Measurements from ENCODE around the gene ZNF268. TPM values are rescaled to one million over a fixed set of nuclear protein-coding genes. Genes with fewer than 3 reads are reported as not detected.

Gene ZNF268
- total and polyA plus RNA-seq, 2 experiments from 2014 or later = 12.9 to 34.6 TPM

DNA sequence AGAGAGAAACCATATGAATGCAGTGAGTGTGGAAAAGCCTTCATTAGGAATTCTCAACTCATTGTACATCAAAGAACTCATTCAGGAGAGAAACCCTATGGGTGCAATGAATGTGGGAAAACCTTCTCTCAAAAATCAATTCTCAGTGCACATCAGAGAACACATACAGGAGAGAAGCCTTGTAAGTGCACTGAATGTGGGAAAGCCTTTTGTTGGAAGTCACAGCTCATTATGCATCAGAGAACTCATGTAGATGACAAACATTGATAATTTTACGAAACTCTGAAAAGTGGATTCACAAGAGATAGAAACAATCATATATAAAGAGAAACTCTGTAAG lies 22.9 kb downstream of the ZNF268 start:
- Histone ChIP-seq H3K9me2 (replicated peaks; ENCODE audit: insufficient read depth) (no peaks in the 10 kb centered on the region), H3K4me3 (peak overlapping the region; percentile 27), H3K27me3 (no peaks in the 10 kb centered on the region), H2AFZ (no peak overlapping the region), H3K27ac (no peak overlapping the region), H3K4me2 (no peak overlapping the region), H3K79me2 (no peaks in the 10 kb centered on the region), H3K9me3 (ENCODE audit: low read depth) (peaks cover 78% of the 10 kb centered on the region), H3K4me1 (ENCODE audit: insufficient read depth) (no peaks in the 10 kb centered on the region), H4K20me1 (ENCODE audit: insufficient read depth, poor library complexity, severe bottlenecking) (no peaks in the 10 kb centered on the region), H3K36me3 (replicated peaks; ENCODE audit: insufficient read depth, low read depth) (peaks cover 40% of the 10 kb centered on the region)
- no peak for TF ChIP-seq EZH2phosphoT487 (IDR thresholded peaks at IDR 0.05; ENCODE audit: low read depth, severe bottlenecking, unreplicated experiment)
- no peak for TF ChIP-seq EZH2 (IDR thresholded peaks at IDR 0.05; ENCODE audit: borderline replicate concordance)
- TF ChIP-seq, protein P1, sequence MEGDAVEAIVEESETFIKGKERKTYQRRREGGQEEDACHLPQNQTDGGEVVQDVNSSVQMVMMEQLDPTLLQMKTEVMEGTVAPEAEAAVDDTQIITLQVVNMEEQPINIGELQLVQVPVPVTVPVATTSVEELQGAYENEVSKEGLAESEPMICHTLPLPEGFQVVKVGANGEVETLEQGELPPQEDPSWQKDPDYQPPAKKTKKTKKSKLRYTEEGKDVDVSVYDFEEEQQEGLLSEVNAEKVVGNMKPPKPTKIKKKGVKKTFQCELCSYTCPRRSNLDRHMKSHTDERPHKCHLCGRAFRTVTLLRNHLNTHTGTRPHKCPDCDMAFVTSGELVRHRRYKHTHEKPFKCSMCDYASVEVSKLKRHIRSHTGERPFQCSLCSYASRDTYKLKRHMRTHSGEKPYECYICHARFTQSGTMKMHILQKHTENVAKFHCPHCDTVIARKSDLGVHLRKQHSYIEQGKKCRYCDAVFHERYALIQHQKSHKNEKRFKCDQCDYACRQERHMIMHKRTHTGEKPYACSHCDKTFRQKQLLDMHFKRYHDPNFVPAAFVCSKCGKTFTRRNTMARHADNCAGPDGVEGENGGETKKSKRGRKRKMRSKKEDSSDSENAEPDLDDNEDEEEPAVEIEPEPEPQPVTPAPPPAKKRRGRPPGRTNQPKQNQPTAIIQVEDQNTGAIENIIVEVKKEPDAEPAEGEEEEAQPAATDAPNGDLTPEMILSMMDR (IDR thresholded peaks at IDR 0.05; ENCODE audit: poor library complexity) = no peak
- DNase-seq (ENCODE audit: low spot score) = no peak
- 93% methylated on average over 1 of the region's 1 CpG for WGBS (ENCODE audit: low lambda C conversion rate, missing lambda C conversion rate)

DNA sequence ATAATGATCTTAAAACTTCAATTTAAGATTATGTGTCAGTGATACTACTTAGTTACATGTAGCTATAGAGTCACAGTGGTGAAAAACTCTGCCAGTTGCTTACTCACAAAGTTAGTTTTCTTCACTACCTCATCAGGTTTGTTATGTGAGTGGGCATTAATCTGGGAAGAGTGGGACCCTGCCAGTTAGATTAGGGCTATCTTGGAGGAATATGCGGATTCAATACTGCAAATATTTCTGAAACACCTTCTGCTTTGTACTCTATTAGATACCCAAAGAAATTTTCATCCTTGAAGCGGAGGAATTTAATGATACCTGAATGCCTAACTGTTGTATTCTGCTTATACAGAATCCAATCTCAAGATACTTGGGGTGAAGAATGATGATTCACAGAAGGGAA lies 25.1 kb downstream of the ZNF268 start:
- H3K4me3 ChIP-seq = no peak overlapping the region
- H3K9me2 ChIP-seq (replicated peaks; ENCODE audit: insufficient read depth) = no peaks in the 10 kb centered on the region
- 97% methylated on average over 2 of the region's 2 CpGs for WGBS (ENCODE audit: low lambda C conversion rate, missing lambda C conversion rate)
- no peaks in the 10 kb centered on the region for H3K27me3 ChIP-seq
- DNase-seq (ENCODE audit: low spot score) = no peak
- H4K20me1 ChIP-seq (ENCODE audit: insufficient read depth, poor library complexity, severe bottlenecking) = no peaks in the 10 kb centered on the region
- no peak overlapping the region for H3K4me2 ChIP-seq
- H2AFZ ChIP-seq = no peak overlapping the region
- TF ChIP-seq EZH2 (IDR thresholded peaks at IDR 0.05; ENCODE audit: borderline replicate concordance) (no peak), EZH2phosphoT487 (IDR thresholded peaks at IDR 0.05; ENCODE audit: low read depth, severe bottlenecking, unreplicated experiment) (no peak)
- TF ChIP-seq, protein P1 (IDR thresholded peaks at IDR 0.05; ENCODE audit: poor library complexity) = no peak
- H3K79me2 ChIP-seq = no peaks in the 10 kb centered on the region
- peaks cover 71% of the 10 kb centered on the region for H3K9me3 ChIP-seq (ENCODE audit: low read depth)
- H3K36me3 ChIP-seq (replicated peaks; ENCODE audit: insufficient read depth, low read depth) = peaks cover 34% of the 10 kb centered on the region
- no peak overlapping the region for H3K27ac ChIP-seq
- H3K4me1 ChIP-seq (ENCODE audit: insufficient read depth) = no peaks in the 10 kb centered on the region

DNA sequence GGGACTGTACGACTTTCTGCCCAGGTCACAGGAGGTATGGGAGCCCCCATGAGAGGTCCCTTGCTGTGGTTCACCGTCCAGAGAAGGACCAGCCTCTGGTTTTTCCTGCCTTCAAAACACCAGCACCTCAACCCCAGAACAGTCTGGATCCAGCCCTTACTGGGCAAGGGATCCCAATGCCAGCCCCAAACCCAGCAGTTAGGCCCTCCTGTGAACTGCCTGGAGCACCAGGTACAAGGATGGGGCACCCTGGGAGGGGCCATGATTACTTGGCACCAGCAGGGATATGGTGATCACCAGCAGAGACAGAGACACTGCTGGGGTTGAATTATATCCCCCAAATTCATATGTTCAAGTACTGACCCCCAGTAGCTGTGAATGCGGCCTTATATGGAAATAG lies 34.4 kb downstream of the ZNF268 start:
- peaks cover 8% of the 10 kb centered on the region for H3K9me3 ChIP-seq (ENCODE audit: low read depth)
- no peaks in the 10 kb centered on the region for H3K27me3 ChIP-seq
- no peaks in the 10 kb centered on the region for H3K79me2 ChIP-seq
- no peak overlapping the region for H3K27ac ChIP-seq
- H4K20me1 ChIP-seq (ENCODE audit: insufficient read depth, poor library complexity, severe bottlenecking) = no peaks in the 10 kb centered on the region
- no peak overlapping the region for H3K4me2 ChIP-seq
- no peak overlapping the region for H2AFZ ChIP-seq
- H3K4me3 ChIP-seq = no peak overlapping the region
- H3K36me3 ChIP-seq (replicated peaks; ENCODE audit: insufficient read depth, low read depth) = no peaks in the 10 kb centered on the region
- no peaks in the 10 kb centered on the region for H3K4me1 ChIP-seq (ENCODE audit: insufficient read depth)
- WGBS (ENCODE audit: low lambda C conversion rate, missing lambda C conversion rate) = 65% methylated on average over 3 of the region's 3 CpGs
- H3K9me2 ChIP-seq (replicated peaks; ENCODE audit: insufficient read depth) = no peaks in the 10 kb centered on the region
- no peak for DNase-seq (ENCODE audit: low spot score)
- TF ChIP-seq EZH2phosphoT487 (IDR thresholded peaks at IDR 0.05; ENCODE audit: low read depth, severe bottlenecking, unreplicated experiment) (no peak), EZH2 (IDR thresholded peaks at IDR 0.05; ENCODE audit: borderline replicate concordance) (no peak)
- TF ChIP-seq, protein P1 (IDR thresholded peaks at IDR 0.05; ENCODE audit: poor library complexity) = no peak

DNA sequence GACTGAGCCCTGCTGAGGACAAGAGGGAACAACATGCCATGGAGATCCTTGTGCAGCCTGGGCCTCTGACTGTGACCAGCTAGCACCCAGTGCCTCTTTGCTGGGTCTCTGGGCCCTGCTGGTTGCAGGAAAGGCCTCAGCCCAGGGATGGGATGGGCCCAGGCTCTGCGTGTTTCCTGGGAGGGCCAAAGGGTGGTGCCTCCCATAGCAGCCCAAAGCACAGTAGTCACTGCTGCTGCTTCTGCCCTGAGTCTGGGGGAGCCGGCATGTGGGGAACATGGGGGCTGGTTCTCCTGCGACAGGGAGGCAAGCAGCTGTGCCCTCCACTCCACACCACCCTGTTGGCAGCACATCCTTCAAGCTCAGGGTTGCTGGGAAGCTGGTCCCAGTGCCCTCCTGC lies 35.9 kb downstream of the ZNF268 start:
- Histone ChIP-seq H3K4me3 (no peak overlapping the region), H3K9me2 (replicated peaks; ENCODE audit: insufficient read depth) (no peaks in the 10 kb centered on the region), H4K20me1 (ENCODE audit: insufficient read depth, poor library complexity, severe bottlenecking) (no peaks in the 10 kb centered on the region), H3K4me1 (ENCODE audit: insufficient read depth) (no peaks in the 10 kb centered on the region), H2AFZ (no peak overlapping the region), H3K36me3 (replicated peaks; ENCODE audit: insufficient read depth, low read depth) (no peaks in the 10 kb centered on the region), H3K4me2 (no peak overlapping the region), H3K79me2 (no peaks in the 10 kb centered on the region), H3K27ac (no peak overlapping the region), H3K27me3 (no peaks in the 10 kb centered on the region), H3K9me3 (ENCODE audit: low read depth) (peaks cover 4% of the 10 kb centered on the region)
- TF ChIP-seq EZH2 (IDR thresholded peaks at IDR 0.05; ENCODE audit: borderline replicate concordance) = no peak
- no peak for TF ChIP-seq EZH2phosphoT487 (IDR thresholded peaks at IDR 0.05; ENCODE audit: low read depth, severe bottlenecking, unreplicated experiment)
- TF ChIP-seq, protein P1 (IDR thresholded peaks at IDR 0.05; ENCODE audit: poor library complexity) = no peak
- 54% methylated on average over 3 of the region's 3 CpGs for WGBS (ENCODE audit: low lambda C conversion rate, missing lambda C conversion rate)
- DNase-seq (ENCODE audit: low spot score) = peak; percentile 2
